CD1c-positive myeloid dendritic cell (primary cell): Measurements from ENCODE around the gene CCDC88B.
A peak's percentile ranks its signal among the peaks of the same experiment; 100 is the strongest.

Source experiments
- DNase-seq: peaks from one replicate; pipeline ENCODE4 v3.0.0-alpha.2; 2016; ENCODE audit errors: extremely low spot score

Gene CCDC88B, protein sequence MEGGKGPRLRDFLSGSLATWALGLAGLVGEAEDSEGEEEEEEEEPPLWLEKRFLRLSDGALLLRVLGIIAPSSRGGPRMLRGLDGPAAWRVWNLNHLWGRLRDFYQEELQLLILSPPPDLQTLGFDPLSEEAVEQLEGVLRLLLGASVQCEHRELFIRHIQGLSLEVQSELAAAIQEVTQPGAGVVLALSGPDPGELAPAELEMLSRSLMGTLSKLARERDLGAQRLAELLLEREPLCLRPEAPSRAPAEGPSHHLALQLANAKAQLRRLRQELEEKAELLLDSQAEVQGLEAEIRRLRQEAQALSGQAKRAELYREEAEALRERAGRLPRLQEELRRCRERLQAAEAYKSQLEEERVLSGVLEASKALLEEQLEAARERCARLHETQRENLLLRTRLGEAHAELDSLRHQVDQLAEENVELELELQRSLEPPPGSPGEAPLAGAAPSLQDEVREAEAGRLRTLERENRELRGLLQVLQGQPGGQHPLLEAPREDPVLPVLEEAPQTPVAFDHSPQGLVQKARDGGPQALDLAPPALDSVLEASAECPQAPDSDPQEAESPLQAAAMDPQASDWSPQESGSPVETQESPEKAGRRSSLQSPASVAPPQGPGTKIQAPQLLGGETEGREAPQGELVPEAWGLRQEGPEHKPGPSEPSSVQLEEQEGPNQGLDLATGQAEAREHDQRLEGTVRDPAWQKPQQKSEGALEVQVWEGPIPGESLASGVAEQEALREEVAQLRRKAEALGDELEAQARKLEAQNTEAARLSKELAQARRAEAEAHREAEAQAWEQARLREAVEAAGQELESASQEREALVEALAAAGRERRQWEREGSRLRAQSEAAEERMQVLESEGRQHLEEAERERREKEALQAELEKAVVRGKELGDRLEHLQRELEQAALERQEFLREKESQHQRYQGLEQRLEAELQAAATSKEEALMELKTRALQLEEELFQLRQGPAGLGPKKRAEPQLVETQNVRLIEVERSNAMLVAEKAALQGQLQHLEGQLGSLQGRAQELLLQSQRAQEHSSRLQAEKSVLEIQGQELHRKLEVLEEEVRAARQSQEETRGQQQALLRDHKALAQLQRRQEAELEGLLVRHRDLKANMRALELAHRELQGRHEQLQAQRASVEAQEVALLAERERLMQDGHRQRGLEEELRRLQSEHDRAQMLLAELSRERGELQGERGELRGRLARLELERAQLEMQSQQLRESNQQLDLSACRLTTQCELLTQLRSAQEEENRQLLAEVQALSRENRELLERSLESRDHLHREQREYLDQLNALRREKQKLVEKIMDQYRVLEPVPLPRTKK (N-terminal part only)

DNA sequence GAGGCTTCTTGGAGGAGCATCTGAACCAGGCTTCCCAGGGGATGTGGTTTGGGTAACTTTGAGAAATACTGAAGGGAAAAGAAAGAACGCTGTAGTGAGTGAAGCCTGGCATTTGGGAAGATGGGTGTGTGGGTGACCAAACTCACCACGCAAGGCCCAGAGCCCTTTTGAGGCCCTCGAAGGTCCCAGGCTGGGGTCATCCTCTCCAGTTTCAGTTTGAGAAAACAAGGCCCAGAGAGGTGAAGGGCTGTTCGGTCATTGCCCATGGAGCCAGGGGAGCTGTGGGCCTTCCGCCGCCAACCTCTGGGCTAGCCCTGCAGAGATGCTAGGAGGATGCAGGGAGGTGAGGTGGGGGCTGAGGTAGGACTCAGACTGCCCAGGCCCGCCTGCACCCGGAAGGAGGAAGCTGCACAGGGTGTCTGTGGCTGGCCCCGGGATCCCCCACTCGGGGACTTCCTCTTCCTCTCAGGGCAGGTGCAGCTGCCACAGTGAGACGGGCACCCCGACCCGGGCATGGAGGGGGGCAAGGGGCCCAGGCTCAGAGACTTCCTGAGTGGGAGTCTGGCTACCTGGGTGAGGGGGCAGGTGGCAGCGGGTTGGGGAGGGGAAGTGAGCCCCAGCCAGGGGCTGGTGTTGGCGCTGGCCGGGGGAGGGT is at the start of gene CCDC88B:
TSS of gene CCDC88B (plus strand) at position 451 of the 655 bp plus-strand sequence. CDS start at position 514, 63 bp downstream.
- peak; percentile 80 for DNase-seq

DNA sequence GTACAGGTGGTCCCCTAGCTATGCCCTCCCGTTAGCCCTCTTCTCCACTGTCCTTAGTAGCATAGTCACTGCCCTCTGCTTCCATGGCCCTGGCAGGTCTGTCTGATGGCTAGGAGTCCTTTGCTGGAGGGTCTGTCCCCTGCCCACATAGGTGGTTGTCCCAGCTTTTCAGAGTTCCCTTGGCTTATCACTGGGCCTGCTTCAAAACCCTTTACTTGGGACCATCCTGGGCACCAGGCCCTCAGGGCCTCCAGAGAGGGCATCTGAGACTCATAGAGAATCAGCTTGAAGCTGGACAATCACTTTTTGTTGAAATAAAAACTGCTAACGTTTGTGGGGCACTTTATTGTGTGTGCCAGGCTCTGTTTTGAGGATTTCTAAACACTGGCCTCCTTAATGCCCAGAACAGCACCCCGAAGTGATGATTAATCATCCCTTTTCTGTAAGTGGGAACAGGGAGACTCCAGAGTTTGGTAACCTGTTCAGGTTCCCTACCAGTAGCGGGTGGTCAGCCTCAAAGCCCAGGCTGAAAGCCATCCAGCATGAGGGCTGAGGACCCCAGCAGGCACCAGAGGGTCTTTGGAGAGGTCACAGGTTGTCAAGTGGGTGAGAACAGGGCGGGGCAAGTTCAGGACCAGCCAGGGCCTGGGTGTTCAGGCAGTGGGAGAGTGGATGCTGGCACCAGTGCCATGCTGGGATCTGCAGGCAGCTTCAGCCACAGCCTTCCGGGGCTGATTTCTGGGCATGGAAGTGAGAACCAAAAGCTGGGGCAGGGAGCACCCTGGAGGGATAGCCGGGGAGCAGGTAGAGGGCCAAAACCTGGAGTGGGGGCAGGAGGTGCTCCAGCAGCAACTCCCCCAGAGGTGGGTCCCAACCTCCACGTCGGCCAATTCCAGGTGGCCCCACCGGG is 49.4 kb upstream of the CCDC88B start:
- DNase-seq = no peak

DNA sequence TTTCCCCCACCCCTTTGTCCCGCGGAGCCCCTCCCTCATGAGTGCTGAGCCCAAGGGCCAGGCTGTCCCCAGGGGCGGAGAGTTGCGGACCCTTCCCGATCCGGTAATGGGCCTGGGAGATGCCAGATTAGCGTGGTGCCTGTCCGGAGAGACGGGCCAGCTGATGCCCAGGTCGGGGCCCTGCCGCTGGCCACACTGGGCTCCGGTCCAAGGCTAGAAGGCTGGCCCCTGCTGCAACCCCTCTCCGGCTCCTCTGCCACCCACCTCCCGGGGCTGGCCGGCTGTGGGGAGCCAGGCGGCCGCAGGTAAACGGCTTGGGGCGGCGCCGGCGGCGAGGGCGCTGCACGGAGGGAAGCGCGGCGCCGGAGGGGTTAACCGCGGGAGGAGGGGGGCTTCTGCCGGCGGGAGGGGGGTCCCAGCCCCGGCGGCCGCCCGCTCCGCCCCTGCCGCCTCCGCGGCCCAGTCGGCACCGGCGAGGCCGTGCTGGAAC is 48.7 kb upstream of the CCDC88B start, which contains the start of gene KCNK4:
TSS of gene KCNK4 (plus strand) at position 41 of the 490 bp plus-strand sequence. CDS start 1,717 bp downstream, outside the sequence.
- no peak for DNase-seq

DNA sequence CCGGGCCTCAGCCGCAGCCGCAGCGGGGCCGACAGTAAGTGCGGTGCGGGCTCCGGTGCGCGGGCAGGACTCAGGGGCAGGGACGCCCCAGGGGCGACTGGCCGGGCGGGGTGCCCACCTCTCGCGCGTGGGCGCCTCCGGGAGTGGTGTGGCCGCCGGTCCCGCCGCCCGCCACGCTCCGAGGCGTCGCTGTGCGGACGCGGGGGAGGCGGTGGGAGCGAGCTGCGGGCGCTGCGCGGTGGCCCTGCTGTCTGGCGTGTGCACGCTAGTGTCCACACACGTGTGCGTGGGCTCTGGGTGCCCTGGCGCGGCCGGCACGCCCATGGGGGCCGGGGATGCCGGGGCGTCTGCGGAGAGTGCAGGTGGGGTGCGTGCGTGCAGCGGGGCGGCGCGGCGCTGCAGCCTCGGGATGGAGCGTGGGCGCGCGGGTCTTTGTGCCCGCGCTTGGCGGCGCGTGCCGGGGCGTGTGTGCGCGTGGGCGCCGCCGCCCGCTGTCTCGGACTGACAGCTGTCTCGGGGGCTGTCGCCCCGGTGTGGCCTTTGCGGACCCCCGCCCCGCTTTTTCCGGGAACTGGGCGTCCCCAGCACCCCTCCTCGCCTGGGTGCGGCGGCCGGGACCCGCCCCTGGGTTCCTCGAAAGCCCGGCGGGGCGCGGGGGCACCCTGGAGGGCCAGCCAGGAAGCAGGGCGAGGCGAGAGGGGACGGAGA is 48.1 kb upstream of the CCDC88B start:
- peak; percentile 46 for DNase-seq

DNA sequence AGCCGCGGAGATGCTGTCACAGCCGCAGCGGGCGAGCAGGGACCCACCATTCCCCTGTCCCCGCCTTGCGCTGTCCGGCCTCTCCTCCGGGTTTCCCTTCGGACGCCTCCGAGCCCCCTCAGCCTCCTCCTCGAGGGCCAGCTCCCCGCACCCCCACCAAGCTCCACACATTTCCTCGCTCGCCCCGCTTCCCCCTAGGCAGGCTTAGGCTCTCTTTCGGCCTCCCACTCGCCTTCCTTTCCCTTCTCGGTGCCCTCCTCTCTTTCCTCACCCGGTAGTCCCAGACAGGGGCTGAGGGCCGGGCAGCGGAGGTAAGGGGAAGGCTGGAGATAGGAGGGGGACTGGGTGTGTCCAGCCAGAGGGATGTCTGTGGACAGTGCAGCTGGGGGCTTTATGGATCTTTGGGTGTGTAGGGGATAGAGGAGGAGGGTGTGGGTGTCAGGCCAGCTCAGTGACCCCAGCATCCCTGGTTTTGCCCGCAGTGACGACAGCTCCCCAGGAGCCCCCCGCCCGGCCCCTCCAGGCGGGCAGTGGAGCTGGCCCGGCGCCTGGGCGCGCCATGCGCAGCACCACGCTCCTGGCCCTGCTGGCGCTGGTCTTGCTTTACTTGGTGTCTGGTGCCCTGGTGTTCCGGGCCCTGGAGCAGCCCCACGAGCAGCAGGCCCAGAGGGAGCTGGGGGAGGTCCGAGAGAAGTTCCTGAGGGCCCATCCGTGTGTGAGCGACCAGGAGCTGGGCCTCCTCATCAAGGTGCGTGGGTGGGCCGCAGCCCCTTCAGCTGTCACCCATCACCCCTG is 47.3 kb upstream of the CCDC88B start:
- DNase-seq = peak; percentile 40

DNA sequence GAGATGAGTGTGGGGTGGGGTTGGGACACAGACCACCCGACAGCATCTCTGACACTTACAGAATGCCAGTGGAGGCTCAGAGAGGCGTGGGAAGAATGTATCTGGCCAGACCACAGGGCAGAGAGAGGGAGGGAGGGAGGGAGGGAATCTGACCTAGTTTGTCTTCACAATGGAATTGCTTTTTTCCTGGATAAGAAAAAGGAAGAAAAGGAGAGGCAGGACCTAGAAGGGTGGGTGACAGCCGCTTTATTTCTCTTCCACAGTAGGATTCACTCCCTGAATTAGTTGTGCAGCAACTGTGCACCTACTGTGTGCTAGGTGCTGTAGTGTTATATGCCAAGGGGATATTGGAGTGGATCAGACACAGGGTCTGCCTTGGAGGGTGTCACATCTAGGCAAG is 45.2 kb upstream of the CCDC88B start:
- no peak for DNase-seq

DNA sequence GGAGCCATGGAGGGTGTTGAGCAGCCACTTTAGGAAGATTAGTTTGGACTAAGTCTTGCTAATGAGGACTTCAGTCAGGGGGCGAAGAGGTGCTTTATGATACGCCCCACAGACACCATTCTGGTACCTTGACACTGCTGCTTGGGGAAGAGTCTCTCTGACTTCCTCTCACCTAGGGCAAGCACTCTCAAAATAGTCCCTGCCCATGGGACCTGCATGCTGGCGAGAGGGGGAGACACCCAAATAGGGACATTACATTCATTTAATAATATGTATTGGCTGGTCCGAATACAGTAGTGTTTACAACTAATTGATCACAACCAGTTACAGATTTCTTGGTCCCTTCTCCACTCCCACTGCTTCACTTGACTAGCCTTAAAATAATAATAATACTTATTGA is 44.2 kb upstream of the CCDC88B start:
- no peak for DNase-seq

DNA sequence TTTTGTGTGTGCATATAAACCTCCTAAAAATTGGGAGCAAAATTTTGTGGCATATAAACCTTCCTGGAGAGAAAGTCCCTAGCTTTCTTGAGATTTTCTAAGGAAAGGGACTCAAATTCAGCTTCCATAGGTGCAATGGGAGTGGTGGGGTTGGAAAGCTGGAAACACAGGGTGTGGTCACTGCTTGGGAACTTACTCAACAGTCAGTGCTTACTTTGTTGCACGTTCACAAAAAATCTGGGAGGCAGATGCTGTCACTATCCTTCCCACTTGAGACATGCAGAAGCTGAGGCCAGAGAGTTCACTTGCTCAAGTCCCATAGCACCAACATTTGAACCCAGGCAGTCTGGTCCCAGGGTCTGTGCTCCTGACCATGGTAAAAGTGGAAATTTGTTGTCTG is 43.8 kb upstream of the CCDC88B start:
- DNase-seq = no peak

DNA sequence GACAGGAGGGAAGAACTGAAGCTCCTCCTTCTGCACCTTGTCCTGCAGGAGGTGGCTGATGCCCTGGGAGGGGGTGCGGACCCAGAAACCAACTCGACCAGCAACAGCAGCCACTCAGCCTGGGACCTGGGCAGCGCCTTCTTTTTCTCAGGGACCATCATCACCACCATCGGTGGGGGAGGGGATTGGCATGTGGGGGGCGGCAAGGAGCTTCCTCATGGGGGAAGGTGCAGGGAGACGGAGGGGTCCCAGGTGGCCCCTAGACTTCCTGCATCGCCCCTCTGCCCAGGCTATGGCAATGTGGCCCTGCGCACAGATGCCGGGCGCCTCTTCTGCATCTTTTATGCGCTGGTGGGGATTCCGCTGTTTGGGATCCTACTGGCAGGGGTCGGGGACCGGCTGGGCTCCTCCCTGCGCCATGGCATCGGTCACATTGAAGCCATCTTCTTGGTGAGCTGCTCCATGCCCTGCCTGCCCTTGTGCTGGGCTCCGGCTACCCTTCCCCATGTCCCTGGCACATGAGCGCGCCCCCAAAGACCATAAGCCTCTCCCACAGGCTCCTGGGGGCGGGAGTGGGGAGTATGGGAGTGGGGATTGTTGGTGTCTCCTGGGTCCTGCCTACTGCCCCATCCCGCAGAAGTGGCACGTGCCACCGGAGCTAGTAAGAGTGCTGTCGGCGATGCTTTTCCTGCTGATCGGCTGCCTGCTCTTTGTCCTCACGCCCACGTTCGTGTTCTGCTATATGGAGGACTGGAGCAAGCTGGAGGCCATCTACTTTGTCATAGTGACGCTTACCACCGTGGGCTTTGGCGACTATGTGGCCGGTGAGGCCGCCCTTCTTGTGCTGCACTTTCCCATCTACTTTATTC is 42.9 kb upstream of the CCDC88B start:
- DNase-seq = peak; percentile 38

DNA sequence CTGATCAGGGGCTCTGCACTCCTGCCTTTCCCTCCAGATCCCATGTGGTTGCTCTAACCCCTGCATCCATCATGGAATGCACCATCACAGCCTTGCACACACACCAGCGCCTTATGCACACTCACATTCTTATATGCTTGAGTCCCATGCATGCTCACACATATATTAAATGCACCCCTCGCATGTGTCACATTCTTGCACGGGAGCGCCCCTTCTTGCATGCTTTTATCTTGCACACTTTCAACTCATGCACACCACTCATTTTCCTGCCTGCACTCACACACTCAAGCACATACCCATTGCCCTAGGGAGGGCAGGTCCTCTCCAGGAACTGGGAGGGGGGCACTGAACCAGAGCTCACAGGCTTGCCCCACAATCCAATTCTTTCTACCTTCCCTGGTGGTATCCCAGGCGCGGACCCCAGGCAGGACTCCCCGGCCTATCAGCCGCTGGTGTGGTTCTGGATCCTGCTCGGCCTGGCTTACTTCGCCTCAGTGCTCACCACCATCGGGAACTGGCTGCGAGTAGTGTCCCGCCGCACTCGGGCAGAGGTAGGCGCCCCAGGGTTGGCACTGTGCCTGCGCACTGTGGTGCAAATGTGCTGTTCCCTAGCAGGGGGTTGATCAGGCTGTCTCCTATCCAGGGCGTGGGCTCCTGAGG is 42.2 kb upstream of the CCDC88B start:
- DNase-seq = no peak

DNA sequence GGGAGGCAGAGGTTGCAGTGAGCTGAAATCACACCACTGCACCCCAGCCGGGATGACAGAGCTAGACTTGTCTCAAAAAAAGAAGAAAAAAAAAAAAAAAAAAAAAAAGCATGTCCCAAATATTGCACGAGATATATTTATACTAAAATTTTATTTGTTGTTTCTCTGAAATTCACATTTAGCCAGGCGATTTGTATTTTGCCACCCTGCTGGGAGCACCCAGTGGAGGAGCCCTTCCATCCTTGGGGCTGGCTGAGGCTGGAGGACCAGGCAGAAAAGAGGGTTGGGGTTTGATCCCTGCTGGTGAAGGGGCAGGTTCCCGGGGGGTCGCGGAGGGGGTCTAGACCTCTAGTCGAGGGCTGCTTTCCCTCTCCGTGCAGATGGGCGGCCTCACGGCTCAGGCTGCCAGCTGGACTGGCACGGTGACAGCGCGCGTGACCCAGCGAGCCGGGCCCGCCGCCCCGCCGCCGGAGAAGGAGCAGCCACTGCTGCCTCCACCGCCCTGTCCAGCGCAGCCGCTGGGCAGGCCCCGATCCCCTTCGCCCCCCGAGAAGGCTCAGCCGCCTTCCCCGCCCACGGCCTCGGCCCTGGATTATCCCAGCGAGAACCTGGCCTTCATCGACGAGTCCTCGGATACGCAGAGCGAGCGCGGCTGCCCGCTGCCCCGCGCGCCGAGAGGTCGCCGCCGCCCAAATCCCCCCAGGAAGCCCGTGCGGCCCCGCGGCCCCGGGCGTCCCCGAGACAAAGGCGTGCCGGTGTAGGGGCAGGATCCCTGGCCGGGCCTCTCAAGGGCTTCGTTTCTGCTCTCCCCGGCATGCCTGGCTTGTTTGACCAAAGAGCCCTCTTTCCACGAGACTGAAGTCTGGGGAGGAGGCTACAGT is 40.8 kb upstream of the CCDC88B start:
- peak; percentile 41 for DNase-seq

DNA sequence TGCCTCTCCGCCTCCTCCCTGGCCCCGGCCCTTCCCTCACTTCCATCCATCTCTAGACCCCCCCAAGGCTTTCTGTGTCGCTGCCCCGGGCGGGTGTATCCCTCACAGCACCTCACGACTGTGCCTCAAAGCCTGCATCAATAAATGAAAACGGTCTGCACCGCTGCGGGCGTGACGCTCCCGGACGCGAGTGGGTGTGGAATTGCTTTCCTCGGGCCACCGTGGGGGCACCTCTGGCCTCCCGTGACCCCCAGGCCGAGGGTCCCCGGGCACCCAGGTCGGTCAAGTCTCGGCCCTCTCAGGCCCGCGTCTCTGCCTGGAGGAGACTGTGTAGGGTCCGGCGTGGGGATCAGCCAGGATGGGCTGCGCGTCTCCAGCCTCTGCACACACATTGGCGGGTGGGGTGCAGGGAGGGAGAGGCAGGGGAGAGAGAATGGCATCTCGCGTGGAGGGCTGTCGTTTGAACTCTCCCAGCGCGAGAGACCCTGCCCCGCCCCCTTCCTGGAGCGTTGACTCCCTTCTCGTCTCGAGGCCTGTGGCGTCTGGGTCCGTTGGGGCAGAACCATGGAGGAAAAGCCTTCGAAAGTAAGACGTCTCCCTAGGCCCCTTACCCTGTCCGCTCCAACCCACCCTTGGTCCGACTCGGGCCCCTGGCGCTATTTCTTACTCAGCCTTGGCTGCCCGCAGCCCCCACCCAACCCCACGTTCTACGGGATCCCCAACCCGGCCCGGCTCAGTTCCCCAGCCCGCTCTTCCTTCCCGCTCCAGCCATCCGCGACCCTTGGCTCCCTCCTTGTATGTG is 40.0 kb upstream of the CCDC88B start, which contains the start of gene CATSPERZ:
TSS of gene CATSPERZ (plus strand) at position 512 of the 802 bp plus-strand sequence. CDS start at position 565, 53 bp downstream.
- DNase-seq = no peak

DNA sequence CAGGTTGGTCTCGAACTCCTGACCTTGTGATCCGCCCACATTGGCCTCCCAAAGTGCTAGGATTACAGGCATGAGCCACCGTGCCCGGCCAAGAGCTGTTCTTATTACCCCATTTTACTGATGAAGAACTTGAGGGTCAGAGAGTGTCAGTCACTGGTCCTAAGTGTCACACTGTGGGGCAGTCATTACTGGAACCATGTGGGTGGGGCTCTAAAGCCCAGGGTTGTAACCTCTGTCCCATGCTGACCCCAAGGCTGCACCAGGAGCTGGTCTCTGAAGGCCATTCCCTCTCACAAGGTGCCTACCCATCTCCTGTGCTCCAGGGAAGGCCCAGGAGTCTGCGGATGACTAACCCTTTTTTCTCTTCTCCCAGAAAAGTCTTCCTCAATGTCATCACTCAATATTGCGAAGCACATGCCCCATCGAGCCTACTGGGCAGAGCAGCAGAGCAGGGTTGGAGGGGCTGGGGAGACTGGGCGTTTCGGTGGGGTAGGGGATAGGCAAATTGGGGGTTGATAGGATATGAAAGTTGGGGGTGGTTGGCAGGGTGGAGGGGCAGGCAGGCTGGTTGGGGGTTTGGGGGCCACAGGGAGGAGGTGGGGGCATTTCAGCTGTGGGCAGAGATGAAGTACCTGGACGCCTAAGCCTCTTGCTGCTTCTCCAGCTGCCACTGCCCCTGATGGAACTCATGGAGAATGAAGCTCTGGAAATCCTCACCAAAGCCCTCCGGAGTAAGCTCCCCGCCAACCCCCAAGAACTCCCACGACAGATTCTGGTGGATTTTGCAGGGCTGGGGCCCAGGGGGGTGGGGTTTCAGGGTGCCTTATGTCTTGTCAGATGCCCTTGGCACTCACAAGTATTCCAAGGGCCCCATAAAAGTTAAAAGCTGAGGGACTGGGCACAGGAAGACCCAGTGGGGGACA is 36.6 kb upstream of the CCDC88B start:
- no peak for DNase-seq

DNA sequence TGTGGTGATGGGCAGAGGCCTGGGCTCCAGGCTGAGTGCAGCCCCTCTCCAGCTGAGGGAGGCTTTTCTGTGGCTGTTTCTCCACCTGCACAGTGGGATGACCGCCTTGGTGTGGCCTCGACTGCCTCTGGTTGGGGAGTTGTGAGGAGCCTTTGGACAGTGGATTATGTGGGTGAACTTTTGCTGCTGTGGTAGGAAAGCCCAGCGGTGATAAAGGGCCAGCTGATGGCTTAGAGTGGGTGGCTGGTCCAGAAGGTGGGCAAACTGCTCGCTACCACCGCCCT is 36.0 kb upstream of the CCDC88B start:
- DNase-seq = no peak
